Activated naive CD8-positive, alpha-beta T cell (primary cell): Measurements from ENCODE around the gene ADGRB2.

Experiments
- H3K27ac Mint-ChIP-seq: one replicate; pipeline ENCODE4 v1.8.0; 2021; ENCODE audit warnings: mixed read lengths
- H3K27me3 Mint-ChIP-seq: one replicate; pipeline ENCODE4 v1.8.0; 2021; ENCODE audit warnings: mixed read lengths
- H3K36me3 Mint-ChIP-seq: one replicate; pipeline ENCODE4 v1.8.0; 2021; ENCODE audit warnings: mixed read lengths
- H3K4me1 Mint-ChIP-seq: one replicate; pipeline ENCODE4 v1.8.0; 2021; ENCODE audit warnings: low read depth, mixed read lengths
- H3K4me3 Mint-ChIP-seq: one replicate; pipeline ENCODE4 v1.8.0; 2021; ENCODE audit warnings: mild to moderate bottlenecking, mixed read lengths
- H3K9me3 Mint-ChIP-seq: one replicate; pipeline ENCODE4 v1.8.0; 2021; ENCODE audit warnings: low read depth, mixed read lengths

Gene ADGRB2

DNA sequence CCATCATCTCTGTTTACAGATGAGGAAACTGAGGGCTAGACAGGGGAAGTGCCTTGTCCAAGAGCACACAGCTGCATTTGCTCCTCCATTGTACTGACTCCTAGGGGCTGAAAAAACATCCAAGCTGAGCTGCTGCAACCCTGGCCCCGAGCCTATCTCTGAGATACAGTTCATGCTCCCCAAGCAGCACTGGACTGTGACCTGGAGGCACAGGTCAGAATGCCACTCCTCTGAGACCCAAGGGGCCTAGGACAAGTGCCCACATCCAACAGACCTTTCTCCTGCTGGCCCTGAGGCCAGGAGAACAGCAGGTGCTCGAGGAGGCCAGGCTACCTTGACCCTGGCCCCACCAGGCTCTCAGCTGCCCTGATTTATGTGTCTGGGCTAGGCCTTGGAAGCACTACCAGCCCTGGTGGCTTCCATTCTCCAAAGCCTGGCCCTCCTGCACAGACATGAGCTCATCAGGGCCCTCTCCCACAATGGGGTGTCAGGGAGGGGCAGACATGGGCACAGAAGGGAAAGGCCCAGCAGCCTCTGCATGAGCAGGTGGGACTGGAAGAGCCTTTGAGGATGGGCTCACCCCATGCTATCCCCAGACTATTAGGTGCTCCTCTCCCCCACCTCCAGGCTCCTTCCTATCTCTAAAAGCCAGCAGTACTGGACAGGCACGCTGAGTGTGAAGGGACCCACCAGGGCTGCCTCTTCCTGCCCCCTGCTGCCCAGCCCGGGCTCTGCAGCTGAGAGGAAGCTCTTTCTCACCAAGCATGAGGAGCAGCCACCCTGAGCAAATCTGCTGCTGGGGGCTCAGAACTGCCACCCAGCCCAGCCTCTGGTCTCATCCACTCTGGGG is 18.8 kb downstream of the ADGRB2 start:
- no peak overlapping the region for H3K27ac Mint-ChIP-seq

DNA sequence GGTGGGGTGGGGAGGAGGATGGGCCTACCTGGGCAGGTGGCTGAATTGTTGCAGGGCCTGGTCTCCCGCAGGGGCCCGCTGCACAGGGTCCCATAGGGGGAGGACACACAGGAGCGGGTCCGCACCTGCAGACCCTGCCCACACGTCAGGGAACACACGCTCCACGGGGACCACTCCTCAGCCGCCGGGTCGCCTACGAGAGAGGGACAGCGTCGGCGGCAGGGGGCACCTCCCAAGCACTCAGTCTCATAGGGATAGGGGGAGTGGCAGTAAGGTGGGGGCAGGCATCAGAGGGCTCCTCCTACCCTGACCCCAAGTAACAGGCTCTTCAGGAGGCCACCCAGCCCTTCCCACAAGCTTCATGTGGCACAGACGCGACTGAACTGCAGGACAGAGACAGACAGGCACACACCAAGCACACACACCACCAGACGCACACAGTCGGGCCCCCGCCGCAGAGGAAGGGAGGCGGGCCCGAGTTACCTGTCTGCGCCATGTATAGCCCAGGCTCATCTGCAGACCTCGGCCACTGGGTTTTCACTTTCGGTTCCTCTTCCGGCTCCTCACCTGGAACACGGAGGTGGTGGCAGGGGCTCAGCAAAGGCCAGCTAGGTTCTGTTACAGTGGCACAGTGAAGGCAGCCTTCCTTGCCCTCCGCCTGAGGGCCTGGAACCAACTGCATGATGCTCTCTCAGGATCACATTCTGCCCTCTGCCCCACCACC is 19.8 kb downstream of the ADGRB2 start:
- no peak overlapping the region for H3K4me3 Mint-ChIP-seq
- H3K36me3 Mint-ChIP-seq: no peaks in the 10 kb centered on the region
- no peaks in the 10 kb centered on the region for H3K9me3 Mint-ChIP-seq
- H3K27ac Mint-ChIP-seq: no peak overlapping the region
- peaks cover 4% of the 10 kb centered on the region for H3K4me1 Mint-ChIP-seq
- peaks cover 7% of the 10 kb centered on the region for H3K27me3 Mint-ChIP-seq

More for the DNA sequence above, 18.8 kb downstream of the ADGRB2 start:
- Mint-ChIP-seq H3K9me3 (no peaks in the 10 kb centered on the region), H3K4me3 (no peak overlapping the region), H3K27me3 (peaks cover 8% of the 10 kb centered on the region), H3K4me1 (no peaks in the 10 kb centered on the region), H3K36me3 (no peaks in the 10 kb centered on the region)

DNA sequence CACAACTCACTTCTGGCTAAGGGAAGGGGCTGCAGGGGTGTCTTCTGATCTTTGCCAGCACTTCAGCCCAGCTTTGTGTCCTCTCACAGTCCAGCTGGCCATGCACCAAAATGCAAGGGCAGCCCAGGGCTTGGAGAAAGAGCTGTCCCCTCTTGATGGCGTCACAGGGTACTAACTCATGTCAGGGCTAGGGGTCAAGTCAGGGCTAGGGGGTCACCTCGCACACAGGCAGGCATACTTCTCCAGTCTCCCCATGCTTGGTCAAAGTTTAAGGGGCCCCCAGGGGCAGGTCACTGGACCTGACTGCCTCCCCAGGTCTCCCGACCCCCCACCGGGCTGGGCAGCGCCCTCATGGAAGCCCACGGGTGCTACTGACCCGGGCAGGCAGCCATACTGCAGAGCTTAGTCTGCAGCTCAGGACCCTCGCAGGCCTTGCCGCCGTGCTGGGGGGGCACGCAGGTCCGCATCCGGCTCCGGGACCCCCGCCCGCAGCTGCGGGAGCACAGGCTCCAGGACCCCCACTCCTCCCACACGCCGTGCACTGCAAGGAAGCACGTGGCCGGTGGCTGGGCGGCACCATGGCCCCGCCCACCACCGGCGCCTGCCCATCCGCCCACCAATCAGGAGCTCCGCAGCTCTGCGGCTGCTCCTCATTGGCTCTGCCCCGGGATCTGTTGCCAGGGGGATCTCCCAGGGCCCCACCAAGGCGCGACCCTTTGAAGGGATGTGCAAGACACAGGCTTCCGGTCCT is 21.5 kb downstream of the ADGRB2 start:
- no peak overlapping the region for H3K4me3 Mint-ChIP-seq
- H3K9me3 Mint-ChIP-seq: no peaks in the 10 kb centered on the region
- peaks cover 4% of the 10 kb centered on the region for H3K4me1 Mint-ChIP-seq
- peaks cover 7% of the 10 kb centered on the region for H3K27me3 Mint-ChIP-seq
- no peaks in the 10 kb centered on the region for H3K36me3 Mint-ChIP-seq
- no peak overlapping the region for H3K27ac Mint-ChIP-seq

DNA sequence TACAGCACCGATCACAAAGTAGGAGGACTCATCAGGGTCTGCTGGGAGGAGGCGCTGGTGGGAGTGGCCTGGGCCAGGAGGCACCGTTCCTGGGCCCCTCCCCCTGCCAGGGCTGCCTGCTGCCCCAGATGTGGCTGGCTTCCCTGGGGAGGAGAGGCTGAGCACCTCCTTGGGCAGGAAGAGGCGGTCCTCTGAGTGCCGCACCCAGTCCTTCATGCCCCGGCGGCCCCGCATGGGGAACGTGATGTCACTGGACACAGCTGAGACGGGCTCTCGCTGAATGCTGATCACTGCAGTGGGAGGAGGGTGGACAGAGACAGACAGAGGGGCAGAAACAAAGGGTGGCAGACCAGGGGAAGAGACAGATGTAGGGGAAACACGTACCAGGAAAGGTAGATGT is 24.8 kb downstream of the ADGRB2 start:
- H3K27ac Mint-ChIP-seq: no peak overlapping the region
- peak overlapping the region; percentile 69 for H3K4me3 Mint-ChIP-seq
- no peaks in the 10 kb centered on the region for H3K27me3 Mint-ChIP-seq
- peaks cover 13% of the 10 kb centered on the region for H3K4me1 Mint-ChIP-seq
- H3K9me3 Mint-ChIP-seq: no peaks in the 10 kb centered on the region
- H3K36me3 Mint-ChIP-seq: no peaks in the 10 kb centered on the region

DNA sequence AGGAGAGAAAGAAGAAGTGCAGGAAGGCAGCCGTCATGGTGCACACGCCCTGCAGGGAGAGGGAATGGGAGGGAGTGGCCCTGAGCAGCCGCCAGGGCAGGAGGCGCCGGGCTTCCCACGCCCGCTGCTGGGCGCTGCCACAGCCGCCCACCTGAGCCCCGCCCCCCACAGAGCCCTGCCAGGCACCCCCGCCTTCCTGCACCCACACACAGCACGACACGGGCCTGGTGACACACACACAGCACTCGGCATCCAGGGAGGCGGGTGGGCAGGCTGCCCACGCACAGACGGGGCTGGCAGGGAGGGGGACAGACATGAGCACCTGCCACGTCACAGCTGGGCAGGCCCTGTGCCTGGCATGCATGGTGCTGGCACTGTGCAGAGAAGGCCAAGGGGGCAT is 27.5 kb downstream of the ADGRB2 start:
- no peak overlapping the region for H3K4me3 Mint-ChIP-seq
- no peaks in the 10 kb centered on the region for H3K27me3 Mint-ChIP-seq
- H3K27ac Mint-ChIP-seq: no peak overlapping the region
- H3K9me3 Mint-ChIP-seq: no peaks in the 10 kb centered on the region
- no peaks in the 10 kb centered on the region for H3K36me3 Mint-ChIP-seq
- H3K4me1 Mint-ChIP-seq: peaks cover 13% of the 10 kb centered on the region

DNA sequence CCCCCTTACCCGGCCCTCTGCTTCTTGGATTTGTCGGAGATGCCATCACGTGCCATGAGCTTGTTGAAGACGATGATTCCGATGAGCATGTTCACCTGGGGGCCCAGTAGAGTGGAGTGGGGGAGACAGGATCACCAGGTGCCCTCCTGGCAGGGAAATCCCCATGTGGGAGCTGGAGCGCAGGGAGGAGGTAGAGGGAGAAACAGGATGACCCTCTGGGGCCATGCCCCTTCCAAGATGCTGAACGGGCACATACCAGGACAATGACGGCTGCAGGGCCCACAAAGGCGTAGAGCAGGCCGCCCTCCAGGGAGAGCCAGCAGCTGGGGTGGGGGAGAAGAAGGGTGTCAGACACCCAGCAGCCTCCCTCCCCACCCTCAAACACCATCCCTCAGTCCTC is 28.6 kb downstream of the ADGRB2 start:
- no peaks in the 10 kb centered on the region for H3K27me3 Mint-ChIP-seq
- H3K27ac Mint-ChIP-seq: no peak overlapping the region
- H3K9me3 Mint-ChIP-seq: no peaks in the 10 kb centered on the region
- no peaks in the 10 kb centered on the region for H3K36me3 Mint-ChIP-seq
- H3K4me3 Mint-ChIP-seq: no peak overlapping the region
- peaks cover 13% of the 10 kb centered on the region for H3K4me1 Mint-ChIP-seq

DNA sequence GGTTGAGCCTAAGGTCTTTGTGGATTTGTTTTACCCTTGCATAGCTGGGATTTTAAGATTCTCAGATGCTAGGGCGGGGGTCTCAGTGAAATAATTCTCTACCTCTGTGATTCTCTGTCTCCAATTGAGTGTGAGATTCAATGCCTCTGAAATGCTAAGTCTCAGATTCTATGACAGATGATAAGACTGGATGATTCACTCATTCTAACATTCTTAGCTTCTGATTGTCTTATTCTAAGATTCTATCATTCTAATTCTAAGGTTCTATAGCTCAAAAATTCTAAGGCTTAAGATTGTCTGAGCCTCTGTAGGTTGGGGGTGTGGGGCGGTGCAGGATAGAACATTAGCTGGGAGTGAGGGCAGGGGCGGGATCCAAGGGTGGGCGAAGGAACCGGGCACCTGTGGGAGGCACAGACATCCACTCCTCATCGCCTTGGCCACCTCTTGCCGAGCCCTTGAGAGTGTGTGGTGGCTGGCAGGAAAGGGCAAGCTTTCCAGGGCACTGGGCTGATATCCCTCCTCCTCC is 29.5 kb downstream of the ADGRB2 start:
- H3K4me1 Mint-ChIP-seq: peaks cover 12% of the 10 kb centered on the region
- no peaks in the 10 kb centered on the region for H3K36me3 Mint-ChIP-seq
- H3K27me3 Mint-ChIP-seq: no peaks in the 10 kb centered on the region
- H3K9me3 Mint-ChIP-seq: no peaks in the 10 kb centered on the region
- no peak overlapping the region for H3K27ac Mint-ChIP-seq
- no peak overlapping the region for H3K4me3 Mint-ChIP-seq

DNA sequence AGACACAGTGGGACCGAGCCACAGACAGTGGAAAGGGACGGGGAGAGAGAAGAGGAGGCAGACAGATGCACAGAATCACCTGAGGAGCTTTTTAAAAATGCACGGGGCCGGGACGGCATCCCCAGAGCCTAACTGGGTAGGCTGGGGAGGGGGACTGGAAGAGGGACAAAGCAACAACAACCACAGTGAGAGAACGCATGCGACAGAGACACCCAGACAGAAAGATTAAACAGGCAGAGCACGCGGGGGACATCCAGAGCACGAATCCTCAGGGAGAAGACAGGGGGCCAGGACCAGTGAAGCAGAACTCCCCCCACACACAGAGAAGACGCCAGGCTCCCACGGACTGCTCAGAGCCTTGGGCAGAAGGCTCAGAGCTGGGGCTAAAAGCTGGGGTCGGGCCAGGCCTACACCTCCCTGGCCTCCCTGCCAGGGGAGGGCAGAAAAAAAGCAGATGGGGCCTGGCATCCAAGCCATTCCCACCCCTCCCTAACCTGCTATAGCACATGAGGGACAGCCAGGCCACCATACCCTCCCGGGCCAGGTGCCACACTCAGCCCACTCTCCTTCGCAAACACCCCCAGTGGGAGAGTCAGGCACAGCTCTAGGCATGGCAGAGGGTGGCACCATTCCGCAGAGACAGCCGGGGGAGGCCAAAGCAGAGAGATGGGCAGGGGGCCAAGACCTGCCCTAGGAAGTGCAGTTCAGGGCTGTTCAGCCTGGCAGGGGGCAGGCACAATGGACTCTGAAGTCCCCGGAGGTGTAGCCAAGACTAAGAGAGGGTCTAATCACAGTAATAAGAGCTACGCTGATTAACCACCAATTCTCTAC is 30.5 kb downstream of the ADGRB2 start:
- Mint-ChIP-seq H3K36me3 (no peaks in the 10 kb centered on the region), H3K27me3 (no peaks in the 10 kb centered on the region), H3K9me3 (no peaks in the 10 kb centered on the region), H3K4me1 (peaks cover 9% of the 10 kb centered on the region), H3K4me3 (no peak overlapping the region), H3K27ac (no peak overlapping the region)

DNA sequence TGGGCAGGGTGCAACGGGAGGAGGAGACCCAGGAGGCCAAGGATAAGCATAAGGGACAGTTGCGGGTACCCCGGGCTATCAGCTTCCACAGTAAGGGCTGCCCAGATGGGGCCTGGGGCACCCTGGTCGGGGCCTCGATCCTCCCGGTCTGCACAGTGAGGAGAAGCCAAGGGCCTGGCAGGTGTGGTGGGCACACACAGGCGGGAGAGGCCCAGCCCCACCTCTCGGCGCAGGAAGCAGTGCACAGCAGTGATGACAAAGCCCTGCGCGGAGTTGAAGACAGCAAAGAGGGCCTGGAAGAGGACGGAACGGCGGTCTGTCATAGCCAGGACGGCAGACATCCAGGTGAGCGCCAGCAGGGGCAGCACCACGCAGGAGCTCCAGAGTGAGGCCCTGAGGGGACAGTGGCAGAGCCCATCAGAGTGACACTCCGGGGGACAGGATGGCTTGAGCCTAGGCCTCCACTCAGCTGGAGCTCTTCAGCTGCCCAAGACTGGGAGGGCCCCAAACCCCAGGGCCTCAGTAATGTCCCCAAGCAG is 31.3 kb downstream of the ADGRB2 start:
- Mint-ChIP-seq H3K36me3 (no peaks in the 10 kb centered on the region), H3K4me3 (no peak overlapping the region), H3K9me3 (no peaks in the 10 kb centered on the region), H3K4me1 (peaks cover 9% of the 10 kb centered on the region), H3K27ac (no peak overlapping the region), H3K27me3 (no peaks in the 10 kb centered on the region)

DNA sequence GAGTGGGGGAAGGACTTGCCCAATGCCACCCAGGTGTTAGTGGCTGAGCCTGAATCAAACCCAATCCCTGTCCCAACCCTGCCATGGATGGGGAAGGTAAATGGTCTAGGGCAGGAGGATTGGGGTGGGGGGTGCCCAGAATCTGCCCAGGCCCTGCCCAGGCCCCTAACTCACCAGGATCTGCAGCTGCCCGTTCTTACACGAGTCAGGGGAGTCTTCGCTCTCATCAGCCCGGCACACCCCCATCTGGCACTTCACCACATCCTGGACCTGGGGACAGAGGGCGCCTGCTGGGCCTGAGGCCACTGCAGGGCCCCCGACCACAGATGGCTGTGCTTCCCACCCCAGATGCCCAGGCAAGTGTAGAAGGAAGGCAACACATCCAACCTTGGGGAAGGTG is 31.8 kb downstream of the ADGRB2 start:
- Mint-ChIP-seq H3K27ac (no peak overlapping the region), H3K9me3 (no peaks in the 10 kb centered on the region)

DNA sequence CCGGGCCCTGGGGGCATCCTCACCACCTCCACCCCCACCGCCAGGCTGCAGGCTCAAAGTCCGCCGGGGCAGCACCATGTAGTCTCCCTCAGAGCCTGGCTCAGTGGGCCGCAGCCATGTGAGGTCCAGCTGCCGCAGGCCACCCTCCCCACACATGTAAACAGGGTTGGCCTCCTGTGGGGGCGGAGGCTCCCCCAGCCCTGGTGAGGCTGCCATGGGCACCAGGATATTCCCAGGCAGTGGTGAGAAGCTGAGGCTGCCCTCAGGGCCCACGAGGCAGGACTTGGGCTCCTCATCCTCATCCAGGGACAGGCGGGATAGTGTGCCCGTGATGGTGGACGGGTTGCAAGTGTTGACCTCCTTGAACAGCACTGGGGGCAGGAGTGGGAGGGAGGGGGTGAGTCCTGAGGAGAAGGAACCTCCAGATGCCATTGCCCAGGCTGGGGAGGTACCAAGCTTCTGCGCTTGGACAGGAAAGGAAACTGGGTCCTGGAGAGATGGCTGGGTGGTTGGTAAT is 33.0 kb downstream of the ADGRB2 start:
- no peaks in the 10 kb centered on the region for H3K4me1 Mint-ChIP-seq
- no peak overlapping the region for H3K4me3 Mint-ChIP-seq
- no peak overlapping the region for H3K27ac Mint-ChIP-seq
- H3K27me3 Mint-ChIP-seq: no peaks in the 10 kb centered on the region
- H3K36me3 Mint-ChIP-seq: no peaks in the 10 kb centered on the region
- H3K9me3 Mint-ChIP-seq: no peaks in the 10 kb centered on the region

More for the DNA sequence above, 31.8 kb downstream of the ADGRB2 start:
- Mint-ChIP-seq H3K4me1 (peaks cover 9% of the 10 kb centered on the region), H3K27me3 (no peaks in the 10 kb centered on the region), H3K4me3 (no peak overlapping the region), H3K36me3 (no peaks in the 10 kb centered on the region)

DNA sequence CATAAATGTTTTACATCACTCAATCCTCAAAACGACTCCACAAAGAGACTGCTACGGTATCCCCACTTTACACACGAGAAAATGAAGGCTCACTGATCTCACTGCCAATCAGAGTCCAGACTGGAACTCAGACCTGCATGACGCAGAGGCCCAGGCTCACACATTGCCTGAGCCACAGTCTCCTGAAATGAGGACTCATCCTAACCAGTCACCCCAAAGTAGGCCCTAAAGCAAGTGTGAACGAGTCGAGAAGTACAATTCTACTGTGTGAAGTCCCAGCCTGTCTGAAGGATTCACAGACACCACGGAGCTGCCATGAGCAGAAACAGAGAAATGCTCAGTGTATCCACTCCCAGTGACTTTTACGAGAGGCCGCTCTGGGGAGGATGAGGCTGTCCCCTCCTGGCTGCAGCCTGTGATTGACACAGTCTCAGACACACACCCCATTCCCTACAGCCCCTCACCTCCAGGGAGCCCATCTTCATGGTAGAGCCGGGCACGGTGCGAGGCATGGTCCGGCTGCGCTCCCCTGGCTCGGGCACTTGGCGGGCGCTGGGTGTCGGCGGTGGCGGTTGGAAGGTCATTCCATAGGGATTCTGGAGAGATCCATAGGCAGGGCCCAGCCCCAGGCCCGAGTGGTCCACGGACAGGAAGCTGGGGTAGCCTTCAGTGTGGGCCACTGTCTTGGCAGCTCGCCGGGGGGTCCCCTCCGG is 33.6 kb downstream of the ADGRB2 start:
- Mint-ChIP-seq H3K27me3 (no peaks in the 10 kb centered on the region), H3K4me1 (no peaks in the 10 kb centered on the region), H3K4me3 (no peak overlapping the region), H3K9me3 (no peaks in the 10 kb centered on the region), H3K27ac (no peak overlapping the region), H3K36me3 (no peaks in the 10 kb centered on the region)

DNA sequence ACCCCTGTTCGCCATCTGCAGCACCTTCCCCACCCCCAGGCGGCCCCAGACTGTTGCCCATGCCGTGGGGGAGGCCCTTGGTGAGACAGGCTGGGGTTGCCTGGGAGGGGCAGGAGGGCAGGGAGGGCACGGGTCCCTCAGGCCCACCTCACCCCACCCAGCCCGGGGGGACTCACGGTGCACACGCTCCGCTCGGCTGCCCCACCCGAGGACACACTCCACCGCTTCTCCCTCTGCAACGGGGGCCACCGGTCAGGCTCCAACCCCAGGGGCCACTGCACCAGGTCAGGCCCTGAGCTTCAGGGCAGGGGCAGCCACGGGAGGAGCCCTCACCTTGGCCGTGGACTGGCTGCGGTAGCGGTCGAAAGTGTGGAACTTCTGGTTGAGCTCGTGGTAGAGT is 36.3 kb downstream of the ADGRB2 start:
- Mint-ChIP-seq H3K27me3 (no peaks in the 10 kb centered on the region), H3K27ac (no peak overlapping the region), H3K36me3 (no peaks in the 10 kb centered on the region), H3K4me3 (no peak overlapping the region), H3K9me3 (no peaks in the 10 kb centered on the region), H3K4me1 (no peaks in the 10 kb centered on the region)
